ENCODE data around the gene LMO7. TPM values are rescaled to one million over a fixed set of nuclear protein-coding genes. Genes with fewer than 3 reads are reported as not detected.

The LMO7 gene
- total RNA-seq, 1 experiment from 2014 or later, result 20.4 TPM

DNA sequence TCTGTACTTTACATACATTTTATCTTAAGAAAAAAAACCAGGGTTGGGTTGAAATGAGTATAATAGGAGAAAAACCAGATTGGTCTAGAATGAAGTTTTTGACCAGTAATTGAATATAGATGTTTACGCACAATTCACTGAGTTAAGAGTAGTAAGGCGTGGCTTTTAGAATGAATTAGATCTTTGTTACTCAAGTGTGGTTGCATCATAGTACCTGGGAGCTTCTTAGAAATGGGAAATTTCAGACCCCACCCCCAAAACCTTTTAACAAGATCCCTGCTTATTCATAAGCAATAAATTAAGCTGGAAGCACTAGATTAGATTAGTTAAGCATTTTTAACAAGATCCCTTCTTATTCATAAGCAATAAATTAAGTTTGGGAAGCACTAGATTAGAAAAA lies 28.7 kb upstream of the LMO7 start:
- Histone ChIP-seq H3K9me3 (ENCODE audit: control insufficient read depth, low read depth, low read length) (no peaks in the 10 kb centered on the region), H3K4me1 (ENCODE audit: insufficient read depth, low read length) (no peaks in the 10 kb centered on the region), H2BK120ac (ENCODE audit: low read depth, low read length, poor library complexity, severe bottlenecking) (no peak overlapping the region), H3K27ac (ENCODE audit: insufficient read length, low read depth, low read length) (no peak overlapping the region), H3K14ac (ENCODE audit: insufficient read depth, low read length) (no peak overlapping the region), H3K9ac (ENCODE audit: extremely low read depth, insufficient read length, low read length) (no peak overlapping the region), H4K5ac (ENCODE audit: insufficient read length, low read depth, low read length) (no peak overlapping the region), H2BK20ac (ENCODE audit: low read depth, low read length, poor library complexity, severe bottlenecking) (no peak overlapping the region), H3K4me2 (ENCODE audit: insufficient read depth, insufficient read length, low read length) (no peak overlapping the region), H4K91ac (ENCODE audit: insufficient read length, low read depth, low read length) (no peak overlapping the region), H2AK5ac (ENCODE audit: insufficient read length, low read length) (no peak overlapping the region), H2AFZ (ENCODE audit: low read length) (no peak overlapping the region), H3K23me2 (ENCODE audit: insufficient read length, low read depth, low read length, poor library complexity, severe bottlenecking) (no peaks in the 10 kb centered on the region), H3K4ac (ENCODE audit: low read depth, low read length) (no peak overlapping the region), H4K20me1 (ENCODE audit: control insufficient read depth, insufficient read depth, insufficient read length) (no peaks in the 10 kb centered on the region), H3K79me1 (ENCODE audit: insufficient read depth, low read depth, low read length, poor library complexity, severe bottlenecking) (no peaks in the 10 kb centered on the region), H2BK5ac (ENCODE audit: insufficient read length, low read length) (no peak overlapping the region), H3K56ac (ENCODE audit: insufficient read length, low read depth, low read length) (no peak overlapping the region), H3K18ac (ENCODE audit: insufficient read length, low read depth, low read length) (no peak overlapping the region), H2BK15ac (ENCODE audit: low read depth, low read length) (no peak overlapping the region), H2BK12ac (ENCODE audit: insufficient read length, low read depth, low read length) (no peak overlapping the region), H3K27me3 (ENCODE audit: insufficient read depth, low read length) (no peaks in the 10 kb centered on the region), H3K79me2 (ENCODE audit: insufficient read depth, low read length) (no peaks in the 10 kb centered on the region), H3K23ac (ENCODE audit: insufficient read length, low read depth, low read length) (no peak overlapping the region), H3T11ph (ENCODE audit: low read length) (no peak overlapping the region), H4K8ac (replicated peaks; ENCODE audit: insufficient read length, low read depth, low read length) (no peak overlapping the region)
- Mint-ChIP-seq H3K4me1 (0 out of 4 replicates have a peak, but pooled peaks cover 0 to 2% of the 10 kb centered on the region in 2 experiments), H3K27me3 (ENCODE audit: low read depth) (no peaks in the 10 kb centered on the region), H3K9me3 (no peaks in the 10 kb centered on the region), H3K4me3 (no peak overlapping the region), H3K36me3 (ENCODE audit: insufficient read depth in 1 of 3, low read depth in 3 of 3) (peaks cover 0 to 5% (median 0%) of the 10 kb centered on the region in 3 experiments; a peak in 2 of 7 replicates), H3K27ac (no peak overlapping the region; a peak in 1 of 7 replicates)
- TF ChIP-seq, protein P1, sequence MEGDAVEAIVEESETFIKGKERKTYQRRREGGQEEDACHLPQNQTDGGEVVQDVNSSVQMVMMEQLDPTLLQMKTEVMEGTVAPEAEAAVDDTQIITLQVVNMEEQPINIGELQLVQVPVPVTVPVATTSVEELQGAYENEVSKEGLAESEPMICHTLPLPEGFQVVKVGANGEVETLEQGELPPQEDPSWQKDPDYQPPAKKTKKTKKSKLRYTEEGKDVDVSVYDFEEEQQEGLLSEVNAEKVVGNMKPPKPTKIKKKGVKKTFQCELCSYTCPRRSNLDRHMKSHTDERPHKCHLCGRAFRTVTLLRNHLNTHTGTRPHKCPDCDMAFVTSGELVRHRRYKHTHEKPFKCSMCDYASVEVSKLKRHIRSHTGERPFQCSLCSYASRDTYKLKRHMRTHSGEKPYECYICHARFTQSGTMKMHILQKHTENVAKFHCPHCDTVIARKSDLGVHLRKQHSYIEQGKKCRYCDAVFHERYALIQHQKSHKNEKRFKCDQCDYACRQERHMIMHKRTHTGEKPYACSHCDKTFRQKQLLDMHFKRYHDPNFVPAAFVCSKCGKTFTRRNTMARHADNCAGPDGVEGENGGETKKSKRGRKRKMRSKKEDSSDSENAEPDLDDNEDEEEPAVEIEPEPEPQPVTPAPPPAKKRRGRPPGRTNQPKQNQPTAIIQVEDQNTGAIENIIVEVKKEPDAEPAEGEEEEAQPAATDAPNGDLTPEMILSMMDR (conservative IDR thresholded peaks at IDR 0.05), result no peak
- no peak for DNase-seq
- WGBS (ENCODE audit: extremely low coverage, insufficient read length, low lambda C conversion rate), result no CpG with 5 or more reads among the region's 2 CpGs
